Progenitor cell of endocrine pancreas (in vitro differentiated cells): Measurements from ENCODE around the gene ZNF655. TPM values are rescaled to one million over a fixed set of nuclear protein-coding genes. Genes with fewer than 3 reads are reported as not detected.
"Not testable (repeated sequence)": the region's sequence is repeated elsewhere in the genome, so short reads cannot be mapped to it uniquely, and the experiment has no call there.

Source experiments
- DNase-seq: peaks from one replicate; pipeline ENCODE4 v3.0.0; 2021; ENCODE audit warnings: low spot score; ENCODE audit not compliant: unreplicated experiment
- H3K27ac Mint-ChIP-seq: 2 replicates; pipeline ENCODE4 v1.8.0; 2021; ENCODE audit warnings: mild to moderate bottlenecking, moderate library complexity, mixed read lengths
- H3K27me3 Mint-ChIP-seq: 2 replicates; pipeline ENCODE4 v1.8.0; 2021; ENCODE audit warnings: mixed read lengths
- H3K36me3 Mint-ChIP-seq: 2 replicates; pipeline ENCODE4 v1.8.0; 2022; ENCODE audit warnings: mixed read lengths; ENCODE audit not compliant: insufficient read depth
- H3K4me1 Mint-ChIP-seq: 2 replicates; pipeline ENCODE4 v1.8.0; 2021; ENCODE audit warnings: low read depth, mixed read lengths
- H3K4me3 Mint-ChIP-seq: 2 replicates; pipeline ENCODE4 v1.8.0; 2021; ENCODE audit warnings: low read depth, mild to moderate bottlenecking, moderate library complexity, mixed read lengths
- H3K9me3 Mint-ChIP-seq: 2 replicates; pipeline ENCODE4 v1.8.0; 2021; ENCODE audit warnings: low read depth, mixed read lengths
- CTCF ChIP-seq: fragments of 200-600 bp; sonication (generic); IDR thresholded peaks from one replicate; pipeline ENCODE4 v1.5.0; 2021; ENCODE audit warnings: antibody characterized with exemption, mild to moderate bottlenecking; ENCODE audit not compliant: unreplicated experiment
- total RNA-seq: library from RNA; stranded (reverse); gene quantifications from 2 replicates; pipeline ENCODE4 v1.2.1, GENCODE V29; 2021

The ZNF655 gene
- total RNA-seq, 1 donor from 2014 or later, result 72.6 TPM

GRCh38 chr7:99573257-99573656, 14.8 kb downstream of the ZNF655 start:
- TF ChIP-seq CTCF, result no peak
- Mint-ChIP-seq H3K9me3 (no peaks in the 10 kb centered on the region), H3K36me3 (peaks cover 12% of the 10 kb centered on the region), H3K4me3 (no peak overlapping the region), H3K27ac (no peak overlapping the region), H3K4me1 (no peaks in the 10 kb centered on the region), H3K27me3 (no peaks in the 10 kb centered on the region)
- no peak for DNase-seq

- peaks cover 10% of the 10 kb centered on the region for H3K36me3 Mint-ChIP-seq
- H3K9me3 Mint-ChIP-seq, result no peaks in the 10 kb centered on the region
- H3K4me3 Mint-ChIP-seq, result no peak overlapping the region
- DNase-seq, result no peak
- no peak for TF ChIP-seq CTCF
- peaks cover 2% of the 10 kb centered on the region for H3K4me1 Mint-ChIP-seq
- H3K27me3 Mint-ChIP-seq, result no peaks in the 10 kb centered on the region
- peak overlapping the region; percentile 37 for H3K27ac Mint-ChIP-seq
Measured at GRCh38 chr7:99576251-99576650, 17.8 kb downstream of the ZNF655 start.

DNA sequence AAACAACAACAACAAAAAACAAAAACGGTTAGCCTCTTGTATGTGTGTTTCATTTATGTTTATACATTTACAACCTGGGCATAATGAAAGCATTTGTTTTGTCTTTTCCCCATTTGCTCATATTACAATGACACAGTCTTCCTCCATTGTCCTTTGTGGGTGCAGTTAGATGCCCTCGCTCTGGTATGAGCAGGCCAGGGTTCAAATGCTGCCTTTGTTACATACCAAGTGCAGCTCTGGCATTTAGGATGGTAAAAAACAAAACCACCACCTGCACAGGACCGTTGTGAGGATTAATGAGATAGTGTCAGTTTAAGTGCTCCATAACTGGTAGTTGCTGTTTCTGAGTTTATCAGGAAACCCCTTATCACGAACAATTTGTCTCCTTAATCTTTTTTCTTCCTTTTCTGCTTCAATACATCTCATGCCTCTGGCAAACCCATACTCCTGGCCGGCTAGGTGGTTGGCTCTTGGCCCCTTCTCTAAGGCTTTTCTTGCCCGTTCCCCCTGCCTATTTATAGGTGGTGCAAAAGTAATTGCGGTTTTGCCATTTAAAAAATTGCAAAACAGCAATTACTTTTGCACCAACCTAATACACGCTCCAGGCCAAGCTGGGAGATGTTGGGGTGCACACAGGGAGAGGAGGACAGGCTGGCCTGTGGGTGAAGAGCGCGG, 21.0 kb downstream of the ZNF655 start:
- H3K27ac Mint-ChIP-seq, result no peak overlapping the region
- no peaks in the 10 kb centered on the region for H3K36me3 Mint-ChIP-seq
- no peak for TF ChIP-seq CTCF
- H3K4me3 Mint-ChIP-seq, result peak overlapping the region; percentile 76
- no peak for DNase-seq
- H3K4me1 Mint-ChIP-seq, result peaks cover 2% of the 10 kb centered on the region
- peaks cover 7% of the 10 kb centered on the region for H3K27me3 Mint-ChIP-seq
- no peaks in the 10 kb centered on the region for H3K9me3 Mint-ChIP-seq

DNA sequence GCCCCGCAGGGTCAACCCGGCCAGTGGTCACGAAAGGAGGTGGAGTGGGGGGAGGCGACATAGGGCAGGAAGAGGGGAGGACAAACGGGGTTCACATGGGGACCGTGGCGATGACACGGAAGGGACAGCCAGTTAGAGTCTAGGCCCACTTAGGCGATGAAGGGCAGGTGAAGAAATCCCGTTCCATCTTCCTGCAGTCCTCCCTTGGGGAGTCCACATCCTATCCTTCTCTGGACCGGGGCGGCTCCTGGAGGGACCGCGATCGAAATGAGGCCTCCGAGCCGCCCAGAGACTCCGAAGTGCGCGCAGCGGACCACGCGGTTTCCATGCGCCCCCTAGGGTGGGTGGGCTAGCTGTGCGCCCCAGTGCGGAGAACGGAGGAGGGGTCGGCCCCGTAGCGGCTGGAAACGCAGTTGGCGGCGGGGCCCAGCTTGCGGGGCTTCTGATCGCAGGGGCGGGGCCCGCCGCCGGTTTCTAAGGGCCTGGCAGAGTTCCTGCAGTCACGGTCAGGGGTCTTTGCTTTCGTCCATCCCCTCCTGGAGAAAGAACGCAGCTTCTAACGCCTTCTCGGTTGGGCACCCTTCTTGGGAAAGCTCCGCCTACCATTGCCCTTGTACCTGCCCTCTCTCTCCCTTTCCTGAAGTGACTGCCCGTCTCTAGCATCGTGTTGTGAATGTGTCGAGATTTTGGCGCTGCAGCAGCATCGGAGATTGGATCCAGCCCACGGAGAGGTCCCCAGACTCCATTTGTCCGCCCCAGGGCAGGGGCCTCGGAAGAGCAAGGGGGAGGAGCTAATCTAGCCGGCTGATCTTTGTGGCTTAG, 21.7 kb downstream of the ZNF655 start:
- peak; percentile 72 for DNase-seq
- Mint-ChIP-seq H3K9me3 (no peaks in the 10 kb centered on the region), H3K4me1 (peaks cover 2% of the 10 kb centered on the region), H3K27ac (peak overlapping the region; percentile 83), H3K4me3 (peak overlapping the region; percentile 76), H3K27me3 (peaks cover 11% of the 10 kb centered on the region), H3K36me3 (no peaks in the 10 kb centered on the region)
- peak; percentile 81 for TF ChIP-seq CTCF

- H3K27ac Mint-ChIP-seq, H3K4me1 Mint-ChIP-seq, H3K9me3 Mint-ChIP-seq, DNase-seq, H3K36me3 Mint-ChIP-seq: not testable (repeated sequence)
- H3K27me3 Mint-ChIP-seq, result peaks cover 13% of the 10 kb centered on the region
- peak overlapping the region; percentile 76 for H3K4me3 Mint-ChIP-seq
Measured at GRCh38 chr7:99580778-99581332, 22.4 kb downstream of the ZNF655 start.
